ENCODE measurements around the gene FKBP5.

FKBP5 gene

DNA sequence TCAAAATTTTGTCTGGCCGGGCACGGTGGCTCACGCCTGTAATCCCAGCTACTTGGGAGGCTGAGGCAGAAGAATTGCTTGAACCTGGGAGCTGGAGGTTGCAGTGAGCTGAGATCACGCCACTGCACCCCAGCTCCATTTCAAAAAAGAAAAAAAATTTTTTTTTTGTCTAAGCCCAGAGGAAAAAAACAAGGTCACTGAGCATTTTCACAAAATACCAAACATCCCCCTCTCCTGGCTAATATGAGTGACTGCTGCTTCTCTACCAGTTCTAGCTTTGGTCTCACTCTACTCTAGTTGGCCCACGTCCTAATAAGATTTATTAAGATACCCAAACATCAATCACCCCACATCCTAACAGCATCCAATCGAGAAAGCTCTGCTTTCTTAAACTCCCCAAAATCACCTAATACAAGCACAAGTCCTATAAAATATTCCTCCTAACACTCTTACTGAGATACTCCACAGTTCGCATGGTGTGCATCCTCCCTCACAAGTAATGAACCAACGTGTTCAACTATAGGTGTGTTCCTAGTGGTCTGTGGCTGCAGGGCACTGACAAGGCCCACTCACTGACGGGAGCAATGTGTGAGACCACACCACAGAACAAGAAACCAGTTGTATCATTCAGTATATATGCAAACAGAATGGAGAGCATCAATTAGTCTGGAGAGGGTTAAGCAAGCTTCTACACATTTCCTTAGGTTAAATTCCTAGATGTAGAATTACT is 64.2 kb downstream of the FKBP5 start:
- H3K4me3 ChIP-seq (replicated peaks; ENCODE audit: insufficient read depth, low read length): no peak overlapping the region
- H3K27ac ChIP-seq (replicated peaks): no peak overlapping the region
- DNase-seq (ENCODE audit: low read depth in 1 of 2, low spot score in 1 of 2): no peak
- no peaks in the 10 kb centered on the region for H3K27me3 ChIP-seq (ENCODE audit: insufficient read depth, poor library complexity, severe bottlenecking)
- TF ChIP-seq SPI1 (IDR thresholded peaks at IDR 0.05; ENCODE audit: borderline replicate concordance, low read depth): no peak
- TF ChIP-seq POLR2AphosphoS5 (IDR thresholded peaks at IDR 0.05; ENCODE audit: low read depth): no peak
- TF ChIP-seq, protein P1, sequence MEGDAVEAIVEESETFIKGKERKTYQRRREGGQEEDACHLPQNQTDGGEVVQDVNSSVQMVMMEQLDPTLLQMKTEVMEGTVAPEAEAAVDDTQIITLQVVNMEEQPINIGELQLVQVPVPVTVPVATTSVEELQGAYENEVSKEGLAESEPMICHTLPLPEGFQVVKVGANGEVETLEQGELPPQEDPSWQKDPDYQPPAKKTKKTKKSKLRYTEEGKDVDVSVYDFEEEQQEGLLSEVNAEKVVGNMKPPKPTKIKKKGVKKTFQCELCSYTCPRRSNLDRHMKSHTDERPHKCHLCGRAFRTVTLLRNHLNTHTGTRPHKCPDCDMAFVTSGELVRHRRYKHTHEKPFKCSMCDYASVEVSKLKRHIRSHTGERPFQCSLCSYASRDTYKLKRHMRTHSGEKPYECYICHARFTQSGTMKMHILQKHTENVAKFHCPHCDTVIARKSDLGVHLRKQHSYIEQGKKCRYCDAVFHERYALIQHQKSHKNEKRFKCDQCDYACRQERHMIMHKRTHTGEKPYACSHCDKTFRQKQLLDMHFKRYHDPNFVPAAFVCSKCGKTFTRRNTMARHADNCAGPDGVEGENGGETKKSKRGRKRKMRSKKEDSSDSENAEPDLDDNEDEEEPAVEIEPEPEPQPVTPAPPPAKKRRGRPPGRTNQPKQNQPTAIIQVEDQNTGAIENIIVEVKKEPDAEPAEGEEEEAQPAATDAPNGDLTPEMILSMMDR (IDR thresholded peaks at IDR 0.05; ENCODE audit: insufficient read depth, low read length): no peak
- TF ChIP-seq GABPA (IDR thresholded peaks at IDR 0.05; ENCODE audit: low read depth): no peak
- TF ChIP-seq, protein P2, sequence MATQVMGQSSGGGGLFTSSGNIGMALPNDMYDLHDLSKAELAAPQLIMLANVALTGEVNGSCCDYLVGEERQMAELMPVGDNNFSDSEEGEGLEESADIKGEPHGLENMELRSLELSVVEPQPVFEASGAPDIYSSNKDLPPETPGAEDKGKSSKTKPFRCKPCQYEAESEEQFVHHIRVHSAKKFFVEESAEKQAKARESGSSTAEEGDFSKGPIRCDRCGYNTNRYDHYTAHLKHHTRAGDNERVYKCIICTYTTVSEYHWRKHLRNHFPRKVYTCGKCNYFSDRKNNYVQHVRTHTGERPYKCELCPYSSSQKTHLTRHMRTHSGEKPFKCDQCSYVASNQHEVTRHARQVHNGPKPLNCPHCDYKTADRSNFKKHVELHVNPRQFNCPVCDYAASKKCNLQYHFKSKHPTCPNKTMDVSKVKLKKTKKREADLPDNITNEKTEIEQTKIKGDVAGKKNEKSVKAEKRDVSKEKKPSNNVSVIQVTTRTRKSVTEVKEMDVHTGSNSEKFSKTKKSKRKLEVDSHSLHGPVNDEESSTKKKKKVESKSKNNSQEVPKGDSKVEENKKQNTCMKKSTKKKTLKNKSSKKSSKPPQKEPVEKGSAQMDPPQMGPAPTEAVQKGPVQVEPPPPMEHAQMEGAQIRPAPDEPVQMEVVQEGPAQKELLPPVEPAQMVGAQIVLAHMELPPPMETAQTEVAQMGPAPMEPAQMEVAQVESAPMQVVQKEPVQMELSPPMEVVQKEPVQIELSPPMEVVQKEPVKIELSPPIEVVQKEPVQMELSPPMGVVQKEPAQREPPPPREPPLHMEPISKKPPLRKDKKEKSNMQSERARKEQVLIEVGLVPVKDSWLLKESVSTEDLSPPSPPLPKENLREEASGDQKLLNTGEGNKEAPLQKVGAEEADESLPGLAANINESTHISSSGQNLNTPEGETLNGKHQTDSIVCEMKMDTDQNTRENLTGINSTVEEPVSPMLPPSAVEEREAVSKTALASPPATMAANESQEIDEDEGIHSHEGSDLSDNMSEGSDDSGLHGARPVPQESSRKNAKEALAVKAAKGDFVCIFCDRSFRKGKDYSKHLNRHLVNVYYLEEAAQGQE (IDR thresholded peaks at IDR 0.05; ENCODE audit: insufficient replicate concordance, low read depth): no peak

DNA sequence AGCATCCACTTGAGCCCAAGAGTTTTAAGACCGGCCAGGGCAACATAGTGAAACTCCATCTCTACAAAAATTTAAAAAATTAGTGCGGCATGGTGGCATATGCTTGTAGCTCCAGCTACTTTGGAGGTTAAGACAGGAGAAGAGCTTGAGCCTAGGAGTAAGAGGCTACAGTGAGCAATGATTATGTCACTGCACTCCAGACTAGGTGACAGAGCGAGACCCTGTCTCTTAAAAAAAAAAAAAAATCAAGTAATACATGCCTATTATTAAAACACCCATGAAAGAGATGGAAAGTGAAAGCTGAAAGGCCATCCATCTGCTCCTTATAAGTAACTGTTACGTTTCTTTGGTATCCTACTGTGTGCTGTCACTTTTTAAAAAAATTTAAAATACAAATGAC is 66.4 kb downstream of the FKBP5 start:
- no peak for TF ChIP-seq GABPA (IDR thresholded peaks at IDR 0.05; ENCODE audit: low read depth)
- no peak for TF ChIP-seq SPI1 (IDR thresholded peaks at IDR 0.05; ENCODE audit: borderline replicate concordance, low read depth)
- no peak for TF ChIP-seq POLR2AphosphoS5 (IDR thresholded peaks at IDR 0.05; ENCODE audit: low read depth)
- TF ChIP-seq, protein P2 (IDR thresholded peaks at IDR 0.05; ENCODE audit: insufficient replicate concordance, low read depth): no peak
- TF ChIP-seq, protein P1 (IDR thresholded peaks at IDR 0.05; ENCODE audit: insufficient read depth, low read length): no peak
- no peak for DNase-seq (ENCODE audit: low read depth in 1 of 2, low spot score in 1 of 2)
- Histone ChIP-seq H3K27ac (replicated peaks) (no peak overlapping the region), H3K4me3 (replicated peaks; ENCODE audit: insufficient read depth, low read length) (no peak overlapping the region), H3K27me3 (ENCODE audit: insufficient read depth, poor library complexity, severe bottlenecking) (no peaks in the 10 kb centered on the region)

DNA sequence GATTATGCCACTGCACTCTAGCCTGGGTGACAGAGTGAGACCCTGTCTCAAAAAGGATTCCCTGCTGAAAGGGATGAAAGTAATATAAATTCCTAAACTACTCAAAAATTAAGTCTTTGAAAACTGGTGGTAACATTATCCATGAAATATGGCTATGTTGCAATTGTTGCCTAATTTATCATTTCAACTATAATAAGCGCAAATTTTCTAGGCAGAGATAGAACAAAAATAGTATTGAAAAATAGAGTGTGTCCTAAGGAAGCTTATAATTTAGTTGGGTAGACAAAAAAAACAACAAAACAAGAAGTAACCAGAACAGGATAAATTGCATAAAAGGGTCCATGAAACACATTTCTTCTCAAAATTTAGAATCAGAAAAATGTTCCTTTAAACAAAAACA is 68.0 kb downstream of the FKBP5 start:
- DNase-seq (ENCODE audit: low read depth in 1 of 2, low spot score in 1 of 2): no peak
- Histone ChIP-seq H3K27me3 (ENCODE audit: insufficient read depth, poor library complexity, severe bottlenecking) (no peaks in the 10 kb centered on the region), H3K4me3 (replicated peaks; ENCODE audit: insufficient read depth, low read length) (no peak overlapping the region), H3K27ac (replicated peaks) (no peak overlapping the region)
- TF ChIP-seq, protein P2 (IDR thresholded peaks at IDR 0.05; ENCODE audit: insufficient replicate concordance, low read depth): no peak
